ENCODE data around the gene MAPT.

MAPT gene

GRCh38 chr17:45963283-45963682 lies 68.9 kb downstream of the MAPT start:
- no peaks in the 10 kb centered on the region for H3K9me3 Mint-ChIP-seq
- H3K27ac Mint-ChIP-seq = no peak overlapping the region
- peaks cover 6% of the 10 kb centered on the region for H3K4me1 Mint-ChIP-seq
- no peaks in the 10 kb centered on the region for H3K36me3 Mint-ChIP-seq (ENCODE audit: low read depth)
- no peak overlapping the region for H3K4me3 Mint-ChIP-seq
- H3K27me3 Mint-ChIP-seq (ENCODE audit: low read depth) = peaks cover 25% of the 10 kb centered on the region
- no peak for TF ChIP-seq CTCF (IDR thresholded peaks at IDR 0.05; ENCODE audit: unreplicated experiment in 3 of 3)

- TF ChIP-seq CTCF (IDR thresholded peaks at IDR 0.05; ENCODE audit: unreplicated experiment in 3 of 3) = no peak
- H3K27ac Mint-ChIP-seq = no peak overlapping the region
Observed at GRCh38 chr17:45963889-45964288, 69.5 kb downstream of the MAPT start.

GRCh38 chr17:45964634-45965033 lies 70.3 kb downstream of the MAPT start:
- Mint-ChIP-seq H3K36me3 (ENCODE audit: low read depth) (no peaks in the 10 kb centered on the region), H3K27ac (no peak overlapping the region), H3K4me3 (no peak overlapping the region), H3K9me3 (no peaks in the 10 kb centered on the region), H3K27me3 (ENCODE audit: low read depth) (peaks cover 25% of the 10 kb centered on the region), H3K4me1 (peaks cover 6% of the 10 kb centered on the region)
- no peak for TF ChIP-seq CTCF (IDR thresholded peaks at IDR 0.05; ENCODE audit: unreplicated experiment in 3 of 3)

More at GRCh38 chr17:45963889-45964288, 69.5 kb downstream of the MAPT start:
- Mint-ChIP-seq H3K27me3 (ENCODE audit: low read depth) (peaks cover 25% of the 10 kb centered on the region), H3K4me1 (peaks cover 6% of the 10 kb centered on the region), H3K36me3 (ENCODE audit: low read depth) (no peaks in the 10 kb centered on the region), H3K9me3 (no peaks in the 10 kb centered on the region), H3K4me3 (no peak overlapping the region)

GRCh38 chr17:45965812-45966211 lies 71.5 kb downstream of the MAPT start:
- no peak for TF ChIP-seq CTCF (IDR thresholded peaks at IDR 0.05; ENCODE audit: unreplicated experiment in 3 of 3)
- H3K27me3 Mint-ChIP-seq (ENCODE audit: low read depth) = peaks cover 22% of the 10 kb centered on the region
- no peak overlapping the region for H3K4me3 Mint-ChIP-seq
- H3K36me3 Mint-ChIP-seq (ENCODE audit: low read depth) = no peaks in the 10 kb centered on the region
- peaks cover 6% of the 10 kb centered on the region for H3K4me1 Mint-ChIP-seq
- H3K27ac Mint-ChIP-seq = no peak overlapping the region
- H3K9me3 Mint-ChIP-seq = no peaks in the 10 kb centered on the region

GRCh38 chr17:45966606-45967280 lies 72.4 kb downstream of the MAPT start:
- H3K36me3 Mint-ChIP-seq (ENCODE audit: low read depth) = no peaks in the 10 kb centered on the region
- no peaks in the 10 kb centered on the region for H3K9me3 Mint-ChIP-seq
- no peak for TF ChIP-seq CTCF (IDR thresholded peaks at IDR 0.05; ENCODE audit: unreplicated experiment in 3 of 3)
- peaks cover 6% of the 10 kb centered on the region for H3K4me1 Mint-ChIP-seq
- peaks cover 21% of the 10 kb centered on the region for H3K27me3 Mint-ChIP-seq (ENCODE audit: low read depth)
- no peak overlapping the region for H3K27ac Mint-ChIP-seq
- no peak overlapping the region for H3K4me3 Mint-ChIP-seq

GRCh38 chr17:45967378-45967777 lies 73.0 kb downstream of the MAPT start:
- Mint-ChIP-seq H3K9me3 (no peaks in the 10 kb centered on the region), H3K4me1 (peaks cover 6% of the 10 kb centered on the region), H3K27me3 (ENCODE audit: low read depth) (peaks cover 21% of the 10 kb centered on the region), H3K36me3 (ENCODE audit: low read depth) (no peaks in the 10 kb centered on the region), H3K27ac (no peak overlapping the region), H3K4me3 (no peak overlapping the region)
- no peak for TF ChIP-seq CTCF (IDR thresholded peaks at IDR 0.05; ENCODE audit: unreplicated experiment in 3 of 3)
